ENCODE data around the gene CNTF. TPM values are rescaled to one million over a fixed set of nuclear protein-coding genes. Genes with fewer than 3 reads are reported as not detected.
"Not testable (repeated sequence)": the region's sequence is repeated elsewhere in the genome, so short reads cannot be mapped to it uniquely, and the experiment has no call there.

CNTF gene
- 1 to 10 TPM; 2.1 to 2.5 (median 2.4) TPM for total RNA-seq

GRCh38 chr11:58622344-58622743 lies at the start of gene CNTF:
Gene CNTF, plus strand, starts transcription at chr11:58622665. Its CDS starts 88 bp downstream, at chr11:58622753.
- no peak for TF ChIP-seq CTCF (IDR thresholded peaks at IDR 0.05)
- no peak for ATAC-seq (ENCODE audit: low FRiP score)
- no peak for DNase-seq (ENCODE audit: low spot score)

GRCh38 chr11:58572906-58573305 lies 49.6 kb upstream of the CNTF start:
- not testable (repeated sequence) for ATAC-seq (ENCODE audit: low FRiP score)

GRCh38 chr11:58573451-58574104 lies 48.9 kb upstream of the CNTF start:
- no peak for TF ChIP-seq CTCF (IDR thresholded peaks at IDR 0.05)
- peak; percentile 59 for DNase-seq (ENCODE audit: low spot score)
- peak; percentile 55 for ATAC-seq (ENCODE audit: low FRiP score)

More at GRCh38 chr11:58572906-58573305, 49.6 kb upstream of the CNTF start:
- DNase-seq (ENCODE audit: low spot score), result not testable (repeated sequence)

- no peak for ATAC-seq (ENCODE audit: low FRiP score)
- no peak for DNase-seq (ENCODE audit: low spot score)
Observed at GRCh38 chr11:58574881-58575280, 47.6 kb upstream of the CNTF start.

GRCh38 chr11:58575377-58576020 lies 47.0 kb upstream of the CNTF start, which contains the start of gene LPXN:
Gene LPXN, minus strand, starts transcription at chr11:58575856. Its CDS starts 84 bp downstream, at chr11:58575772.
- ATAC-seq (ENCODE audit: low FRiP score) (no peak), DNase-seq (ENCODE audit: low spot score) (no peak)
- no peak for TF ChIP-seq CTCF (IDR thresholded peaks at IDR 0.05)

More at GRCh38 chr11:58574881-58575280, 47.6 kb upstream of the CNTF start:
- no peak for TF ChIP-seq CTCF (IDR thresholded peaks at IDR 0.05)

- no peak for ATAC-seq (ENCODE audit: low FRiP score)
- no peak for TF ChIP-seq CTCF (IDR thresholded peaks at IDR 0.05)
- no peak for DNase-seq (ENCODE audit: low spot score)
Observed at GRCh38 chr11:58576887-58577471, 45.5 kb upstream of the CNTF start.

- no peak for TF ChIP-seq CTCF (IDR thresholded peaks at IDR 0.05)
- peak; percentile 1 for ATAC-seq (ENCODE audit: low FRiP score)
- DNase-seq (ENCODE audit: low spot score), result peak; percentile 44
Observed at GRCh38 chr11:58577555-58578135, 44.8 kb upstream of the CNTF start.
